Measurements from ENCODE around the gene CALHM2.

DNA sequence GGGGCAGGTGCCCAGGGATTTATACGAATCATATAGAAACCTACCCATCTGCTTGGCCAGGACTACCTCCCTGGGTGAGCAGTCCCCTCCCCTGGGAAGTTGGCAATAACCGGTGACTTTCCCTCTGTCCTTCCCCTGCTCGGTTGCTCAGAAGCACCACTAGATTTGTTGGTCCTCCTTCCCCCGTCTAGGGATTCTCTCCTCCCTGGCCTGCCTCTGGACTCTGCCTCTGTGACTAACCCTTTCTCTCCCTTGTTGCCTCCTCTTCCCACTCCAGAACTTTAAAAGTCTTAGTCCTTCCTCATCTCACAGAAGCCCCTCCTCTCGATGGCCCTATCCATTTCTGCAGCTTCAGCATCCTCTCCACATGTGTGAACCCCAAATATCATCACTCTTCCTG lies 17.0 kb upstream of the CALHM2 start:
- TF ChIP-seq, protein P1, sequence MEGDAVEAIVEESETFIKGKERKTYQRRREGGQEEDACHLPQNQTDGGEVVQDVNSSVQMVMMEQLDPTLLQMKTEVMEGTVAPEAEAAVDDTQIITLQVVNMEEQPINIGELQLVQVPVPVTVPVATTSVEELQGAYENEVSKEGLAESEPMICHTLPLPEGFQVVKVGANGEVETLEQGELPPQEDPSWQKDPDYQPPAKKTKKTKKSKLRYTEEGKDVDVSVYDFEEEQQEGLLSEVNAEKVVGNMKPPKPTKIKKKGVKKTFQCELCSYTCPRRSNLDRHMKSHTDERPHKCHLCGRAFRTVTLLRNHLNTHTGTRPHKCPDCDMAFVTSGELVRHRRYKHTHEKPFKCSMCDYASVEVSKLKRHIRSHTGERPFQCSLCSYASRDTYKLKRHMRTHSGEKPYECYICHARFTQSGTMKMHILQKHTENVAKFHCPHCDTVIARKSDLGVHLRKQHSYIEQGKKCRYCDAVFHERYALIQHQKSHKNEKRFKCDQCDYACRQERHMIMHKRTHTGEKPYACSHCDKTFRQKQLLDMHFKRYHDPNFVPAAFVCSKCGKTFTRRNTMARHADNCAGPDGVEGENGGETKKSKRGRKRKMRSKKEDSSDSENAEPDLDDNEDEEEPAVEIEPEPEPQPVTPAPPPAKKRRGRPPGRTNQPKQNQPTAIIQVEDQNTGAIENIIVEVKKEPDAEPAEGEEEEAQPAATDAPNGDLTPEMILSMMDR (IDR thresholded peaks at IDR 0.05): no peak
- TF ChIP-seq EZH2 (IDR thresholded peaks at IDR 0.05; ENCODE audit: borderline replicate concordance, insufficient read depth, low read depth, low read length, poor library complexity, severe bottlenecking): no peak

Data from B cell (primary cell).